ENCODE measurements around the gene DHRS2. TPM values are rescaled to one million over a fixed set of nuclear protein-coding genes. Genes with fewer than 3 reads are reported as not detected.

Gene DHRS2
- total RNA-seq, 4 donors from 2014 or later, result not detected

DNA sequence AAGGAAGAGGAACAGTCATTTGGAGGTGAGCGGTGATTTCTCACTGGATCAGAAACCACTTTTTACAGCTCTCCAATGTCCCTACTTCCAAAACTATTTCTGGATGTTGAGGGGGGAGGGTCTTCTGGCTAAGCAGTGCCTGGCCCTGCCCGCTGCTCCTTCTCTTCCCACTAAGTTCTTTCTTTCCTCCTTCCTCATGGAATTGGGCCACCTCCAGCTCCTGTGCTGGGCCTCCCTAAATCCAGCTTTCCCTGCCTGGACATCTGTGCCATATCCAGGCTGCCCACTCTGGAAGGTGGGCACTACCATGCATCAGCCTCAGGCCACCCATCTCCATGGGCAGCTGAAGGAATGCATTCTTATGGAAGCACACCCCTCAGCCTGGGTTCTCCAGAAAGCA is 11.5 kb downstream of the DHRS2 start:
- Histone ChIP-seq H3K27me3 (no peaks in the 10 kb centered on the region), H3K4me3 (no peak overlapping the region), H3K4me1 (no peaks in the 10 kb centered on the region), H3K9me3 (no peaks in the 10 kb centered on the region), H3K36me3 (no peaks in the 10 kb centered on the region), H3K27ac (no peak overlapping the region)
- 82 to 93% methylated on average over 2 of the region's 2 CpGs for WGBS, 2 donors (ENCODE audit: low coverage in 1 of 2)
- no peak for DNase-seq
- in situ Hi-C loops (cut with MboI; ENCODE audit: low pct_ligation_motif_present in 1 of 4, low pct_unique_long_range_greater_than_20kb in 1 of 4, low sequenced_read_pairs in 3 of 4), result loop anchor here in 3 of 4 donors (25.0 kb wide), 2 partner anchors 265 to 290 kb away; no protein-coding TSS in a partner anchor
- intact Hi-C loops (cut with DNase I; ENCODE audit: low total_unique reads), result no loop called here
- TF ChIP-seq POLR2A (IDR thresholded peaks at IDR 0.05), result no peak
- TF ChIP-seq, protein P1, sequence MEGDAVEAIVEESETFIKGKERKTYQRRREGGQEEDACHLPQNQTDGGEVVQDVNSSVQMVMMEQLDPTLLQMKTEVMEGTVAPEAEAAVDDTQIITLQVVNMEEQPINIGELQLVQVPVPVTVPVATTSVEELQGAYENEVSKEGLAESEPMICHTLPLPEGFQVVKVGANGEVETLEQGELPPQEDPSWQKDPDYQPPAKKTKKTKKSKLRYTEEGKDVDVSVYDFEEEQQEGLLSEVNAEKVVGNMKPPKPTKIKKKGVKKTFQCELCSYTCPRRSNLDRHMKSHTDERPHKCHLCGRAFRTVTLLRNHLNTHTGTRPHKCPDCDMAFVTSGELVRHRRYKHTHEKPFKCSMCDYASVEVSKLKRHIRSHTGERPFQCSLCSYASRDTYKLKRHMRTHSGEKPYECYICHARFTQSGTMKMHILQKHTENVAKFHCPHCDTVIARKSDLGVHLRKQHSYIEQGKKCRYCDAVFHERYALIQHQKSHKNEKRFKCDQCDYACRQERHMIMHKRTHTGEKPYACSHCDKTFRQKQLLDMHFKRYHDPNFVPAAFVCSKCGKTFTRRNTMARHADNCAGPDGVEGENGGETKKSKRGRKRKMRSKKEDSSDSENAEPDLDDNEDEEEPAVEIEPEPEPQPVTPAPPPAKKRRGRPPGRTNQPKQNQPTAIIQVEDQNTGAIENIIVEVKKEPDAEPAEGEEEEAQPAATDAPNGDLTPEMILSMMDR (IDR thresholded peaks at IDR 0.05), result no peak
- TF ChIP-seq POLR2AphosphoS5 (IDR thresholded peaks at IDR 0.05), result no peak
- TF ChIP-seq EP300 (IDR thresholded peaks at IDR 0.05; ENCODE audit: low read depth), result no peak

DNA sequence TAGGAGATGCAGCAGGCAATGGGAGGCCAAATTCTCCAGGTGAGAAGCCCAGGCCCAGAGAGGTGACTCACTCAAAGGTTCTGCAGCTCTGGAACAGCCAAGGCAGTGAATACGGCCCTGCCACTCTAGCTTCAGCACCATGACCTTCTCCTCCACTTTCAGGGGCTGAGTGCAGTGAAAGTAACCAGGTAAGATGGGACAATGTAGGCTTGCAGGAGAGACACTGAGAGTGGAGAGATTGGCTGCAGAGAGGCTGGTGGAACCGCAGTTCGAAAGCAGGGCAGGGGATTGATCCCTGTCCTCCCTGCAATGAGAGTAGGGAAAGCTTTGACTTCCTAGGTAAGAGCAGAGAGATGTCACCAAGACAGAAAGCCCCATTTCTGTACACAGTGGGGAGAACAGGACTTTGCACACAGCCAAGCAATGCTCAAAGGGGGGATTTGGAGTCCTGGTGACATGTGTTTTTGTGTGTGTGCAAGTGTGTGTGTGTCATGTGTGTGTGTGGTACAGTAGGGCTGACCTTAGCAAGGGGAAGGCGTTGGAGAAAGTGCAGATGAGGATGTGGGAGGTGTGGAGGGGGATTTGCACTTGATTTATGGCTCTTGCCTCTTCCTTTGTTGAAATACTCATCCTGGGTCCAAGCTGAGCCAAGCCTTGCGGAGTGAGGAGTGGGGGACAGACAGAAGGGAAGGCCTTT is 12.7 kb downstream of the DHRS2 start:
- WGBS, 2 donors (ENCODE audit: low coverage in 1 of 2), result 65 to 90% methylated on average over 1 to 5 of the region's 5 CpGs
- Histone ChIP-seq H3K4me3 (no peak overlapping the region), H3K27ac (no peak overlapping the region), H3K4me1 (no peaks in the 10 kb centered on the region), H3K27me3 (no peaks in the 10 kb centered on the region), H3K36me3 (no peaks in the 10 kb centered on the region), H3K9me3 (no peaks in the 10 kb centered on the region)
- no peak for DNase-seq
- in situ Hi-C loops (cut with MboI; ENCODE audit: low pct_ligation_motif_present in 1 of 4, low pct_unique_long_range_greater_than_20kb in 1 of 4, low sequenced_read_pairs in 3 of 4) (loop anchor here in 3 of 4 donors (25.0 kb wide), 2 partner anchors 263 to 288 kb away; no protein-coding TSS in a partner anchor), intact Hi-C loops (cut with DNase I; ENCODE audit: low total_unique reads) (no loop called here)
- no peak for TF ChIP-seq POLR2A (IDR thresholded peaks at IDR 0.05)
- TF ChIP-seq POLR2AphosphoS5 (IDR thresholded peaks at IDR 0.05), result no peak
- TF ChIP-seq, protein P1 (IDR thresholded peaks at IDR 0.05), result no peak
- no peak for TF ChIP-seq EP300 (IDR thresholded peaks at IDR 0.05; ENCODE audit: low read depth)

DNA sequence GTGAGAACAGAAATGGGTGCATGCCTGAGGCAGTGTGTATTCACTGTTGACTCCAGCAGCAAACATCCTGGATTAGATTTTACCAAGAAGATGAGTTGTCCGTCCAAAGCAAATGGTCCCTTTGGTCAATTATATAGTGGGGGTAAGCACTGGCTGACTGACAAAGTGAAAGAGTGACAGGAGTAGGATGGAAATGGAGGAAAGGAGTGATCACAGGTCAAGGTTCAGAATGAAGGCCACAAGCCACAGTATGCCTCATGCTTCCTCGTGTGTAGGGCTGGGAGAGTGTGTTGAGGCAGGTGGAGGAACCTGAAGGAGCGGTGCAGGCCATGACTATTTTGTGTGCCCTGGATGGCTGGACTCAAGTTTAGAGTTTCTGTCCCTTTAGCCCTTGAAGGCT is 14.3 kb downstream of the DHRS2 start:
- no peak overlapping the region for H3K4me3 ChIP-seq
- 57 to 76% methylated on average over 1 to 3 of the region's 3 CpGs for WGBS, 2 donors (ENCODE audit: low coverage in 1 of 2)
- intact Hi-C loops (cut with DNase I; ENCODE audit: low total_unique reads), result no loop called here
- DNase-seq, result no peak
- no peak overlapping the region for H3K27ac ChIP-seq
- H3K4me1 ChIP-seq, result no peaks in the 10 kb centered on the region
- no peaks in the 10 kb centered on the region for H3K27me3 ChIP-seq
- in situ Hi-C loops (cut with MboI; ENCODE audit: low pct_ligation_motif_present in 1 of 4, low pct_unique_long_range_greater_than_20kb in 1 of 4, low sequenced_read_pairs in 3 of 4), result no loop called here
- H3K36me3 ChIP-seq, result no peaks in the 10 kb centered on the region
- TF ChIP-seq POLR2AphosphoS5 (IDR thresholded peaks at IDR 0.05) (no peak), POLR2A (IDR thresholded peaks at IDR 0.05) (no peak), EP300 (IDR thresholded peaks at IDR 0.05; ENCODE audit: low read depth) (no peak)
- TF ChIP-seq, protein P1 (IDR thresholded peaks at IDR 0.05), result no peak
- H3K9me3 ChIP-seq, result no peaks in the 10 kb centered on the region

DNA sequence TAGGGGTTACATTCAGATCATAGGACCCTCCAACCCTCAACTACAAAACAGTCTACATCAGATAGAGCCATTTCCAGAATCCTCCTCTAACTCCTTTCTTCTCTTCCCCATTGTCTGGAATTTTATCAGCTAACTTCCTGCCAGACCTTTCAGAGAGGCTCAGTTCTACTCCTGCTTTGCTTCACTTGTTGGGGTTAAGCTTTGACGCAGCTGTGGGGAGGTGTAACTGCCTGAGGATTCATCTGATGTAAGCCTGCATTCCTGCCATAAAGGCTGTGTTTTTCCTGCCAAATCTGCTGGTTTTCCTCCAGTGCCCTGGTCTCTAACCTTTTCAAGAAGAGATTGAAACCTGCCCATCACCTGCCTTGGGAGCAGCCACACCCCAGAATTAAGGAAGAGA is 16.9 kb downstream of the DHRS2 start:
- Histone ChIP-seq H3K4me1 (no peaks in the 10 kb centered on the region), H3K27me3 (no peaks in the 10 kb centered on the region), H3K4me3 (no peak overlapping the region), H3K9me3 (no peaks in the 10 kb centered on the region), H3K36me3 (no peaks in the 10 kb centered on the region), H3K27ac (no peak overlapping the region)
- TF ChIP-seq, protein P1 (IDR thresholded peaks at IDR 0.05), result no peak
- TF ChIP-seq EP300 (IDR thresholded peaks at IDR 0.05; ENCODE audit: low read depth), result no peak
- TF ChIP-seq POLR2AphosphoS5 (IDR thresholded peaks at IDR 0.05), result no peak
- no peak for TF ChIP-seq POLR2A (IDR thresholded peaks at IDR 0.05)
- DNase-seq, result no peak
- in situ Hi-C loops (cut with MboI; ENCODE audit: low pct_ligation_motif_present in 1 of 4, low pct_unique_long_range_greater_than_20kb in 1 of 4, low sequenced_read_pairs in 3 of 4), result no loop called here
- intact Hi-C loops (cut with DNase I; ENCODE audit: low total_unique reads), result no loop called here
- 80% methylated on average over 1 of the region's 1 CpG for WGBS, 2 donors (ENCODE audit: low coverage in 1 of 2)
